Neural cell (in vitro differentiated cells): Measurements from ENCODE around the gene NAB2.

ENCODE experiments used
- CTCF ChIP-seq: fragments of 450-650 bp; IDR thresholded peaks from 2 replicates; pipeline ENCODE4 v1.5.1; 2014; ENCODE audit warnings: antibody characterized with exemption, mild to moderate bottlenecking, moderate library complexity; ENCODE audit not compliant: poor library complexity, severe bottlenecking
- EZH2 ChIP-seq: fragments of 200-600, 300-800 bp; shearing (Covaris generic), sonication (generic); IDR thresholded peaks from 2 replicates; pipeline ENCODE4 v1.6.1; 2014; ENCODE audit warnings: antibody characterized with exemption, low read length, borderline replicate concordance, mild to moderate bottlenecking; ENCODE audit not compliant: insufficient read depth, poor library complexity, severe bottlenecking
- MXI1 ChIP-seq: fragments of 450-650 bp; conservative IDR thresholded peaks from 2 replicates; pipeline ENCODE4 v1.6.1; 2014; ENCODE audit warnings: antibody characterized with exemption, mild to moderate bottlenecking; ENCODE audit not compliant: poor library complexity, severe bottlenecking
- POLR2AphosphoS5 ChIP-seq: IDR thresholded peaks from 2 replicates; pipeline ENCODE4 v1.6.1; 2012
- RAD21 ChIP-seq: fragments of 450-650 bp; conservative IDR thresholded peaks from 2 replicates; pipeline ENCODE4 v1.6.1; 2014; ENCODE audit warnings: antibody characterized with exemption, mild to moderate bottlenecking, moderate library complexity
- REST ChIP-seq: IDR thresholded peaks from 2 replicates; pipeline ENCODE4 v1.6.1; 2012; ENCODE audit warnings: borderline replicate concordance

- no peak for TF ChIP-seq EZH2
- peak; percentile 82 for TF ChIP-seq CTCF
- no peak for TF ChIP-seq MXI1
- TF ChIP-seq RAD21: peak; percentile 64
- no peak for TF ChIP-seq REST
- no peak for TF ChIP-seq POLR2AphosphoS5
Observed at GRCh38 chr12:57124261-57124877, 35.5 kb downstream of the NAB2 start.
